Activated T-cell treated with anti-CD3 and anti-CD28 coated beads, Interleukin-2, amount 50 U/mL, for 72 hours (primary cell): ENCODE measurements around the gene DYNC1H1. TPM values are rescaled to one million over a fixed set of nuclear protein-coding genes. Genes with fewer than 3 reads are reported as not detected.
A peak's percentile ranks its signal among the peaks of the same experiment; 100 is the strongest.
"Not testable (repeated sequence)": the region's sequence is repeated elsewhere in the genome, so short reads cannot be mapped to it uniquely, and the experiment has no call there.

Source experiments
- ATAC-seq, 2 donors: fragments of 150-1000 bp; cut with Tn5 transposase; replicated peaks in 1 of 2; 2 replicates each; pipeline ENCODE4 v1.10.0; 2021; ENCODE audit warnings: moderate library complexity in 2 of 2, mild to moderate bottlenecking in 1 of 2
- DNase-seq, 2 donors: peaks; one replicate each; pipeline ENCODE4 v3.0.0; 2021 to 2022; ENCODE audit warnings: mixed read lengths in 1 of 2
- H3K27ac Mint-ChIP-seq: one replicate; pipeline ENCODE4 v1.8.0; 2022; ENCODE audit warnings: mild to moderate bottlenecking, moderate library complexity, mixed read lengths
- H3K27me3 Mint-ChIP-seq: one replicate; pipeline ENCODE4 v1.8.0; 2022; ENCODE audit warnings: low read depth, mixed read lengths
- H3K36me3 Mint-ChIP-seq, 2 donors: one replicate each; pipeline ENCODE4 v1.8.0; 2022; ENCODE audit warnings: mixed read lengths in 2 of 2, mild to moderate bottlenecking in 1 of 2; ENCODE audit not compliant: insufficient read depth in 2 of 2
- H3K4me1 Mint-ChIP-seq: one replicate; pipeline ENCODE4 v1.8.0; 2022; ENCODE audit warnings: low read depth, mixed read lengths
- H3K4me3 Mint-ChIP-seq, 2 donors: one replicate each; pipeline ENCODE4 v1.8.0; 2022; ENCODE audit warnings: mild to moderate bottlenecking in 2 of 2, mixed read lengths in 2 of 2, moderate library complexity in 2 of 2
- H3K9me3 Mint-ChIP-seq, 2 donors: one replicate each; pipeline ENCODE4 v1.8.0; 2022; ENCODE audit warnings: mixed read lengths in 2 of 2
- total RNA-seq, 2 donors: library from RNA; stranded (reverse); gene quantifications; one replicate each; pipeline ENCODE4 v1.2.3, GENCODE V29; 2022

Gene DYNC1H1
- total RNA-seq, 2 donors from 2014 or later, result 300 to 335 TPM

DNA sequence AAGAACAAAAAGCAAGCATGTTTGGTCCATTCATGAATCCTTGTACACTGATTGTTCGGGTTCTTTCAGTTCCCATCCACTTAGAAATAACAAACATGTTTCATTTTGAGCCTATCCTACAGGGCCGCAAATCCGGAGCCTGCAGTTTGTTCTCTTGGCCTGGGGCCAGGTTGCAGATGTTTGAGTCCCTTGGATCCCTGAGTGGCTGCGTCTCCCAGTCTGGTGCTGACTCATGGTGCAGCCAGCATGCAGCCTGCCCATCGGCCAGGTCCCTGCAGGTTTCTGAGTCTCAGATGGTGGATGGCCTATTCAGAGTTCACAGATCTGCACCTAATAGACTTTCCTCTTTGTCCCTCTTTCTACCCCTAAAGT, 1.9 kb upstream of the DYNC1H1 start:
- H3K27me3 Mint-ChIP-seq, result no peaks in the 10 kb centered on the region
- H3K4me3 Mint-ChIP-seq, result no peak overlapping the region
- peaks cover 1 to 2% of the 10 kb centered on the region in 2 donors for H3K36me3 Mint-ChIP-seq
- H3K4me1 Mint-ChIP-seq, result peaks cover 43% of the 10 kb centered on the region
- no peak for ATAC-seq
- no peaks in the 10 kb centered on the region for H3K9me3 Mint-ChIP-seq
- no peak overlapping the region for H3K27ac Mint-ChIP-seq
- no peak for DNase-seq

DNA sequence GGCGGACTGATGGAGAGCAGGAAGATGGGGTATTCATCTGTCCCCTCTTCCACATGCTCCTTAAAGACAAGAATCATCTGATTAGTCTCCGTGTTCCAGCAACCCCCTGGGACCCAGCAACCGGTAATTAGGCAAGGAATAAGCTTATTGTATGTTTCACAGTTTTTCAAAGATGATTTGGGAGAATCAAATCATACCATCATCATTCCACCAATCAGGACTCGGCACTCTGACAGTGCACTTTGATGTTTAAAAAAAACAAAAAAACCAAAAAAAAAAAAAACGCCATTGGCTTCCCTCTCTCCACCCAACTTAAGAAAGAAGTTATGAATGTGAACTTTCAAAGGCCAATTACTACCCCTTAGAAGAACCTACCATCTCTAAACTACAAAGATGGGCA, 1.3 kb upstream of the DYNC1H1 start:
- peaks cover 3 to 4% of the 10 kb centered on the region in 2 donors for H3K36me3 Mint-ChIP-seq
- ATAC-seq (no peak), DNase-seq (no peak)
- H3K4me1 Mint-ChIP-seq, result peaks cover 49% of the 10 kb centered on the region
- H3K27me3 Mint-ChIP-seq, result no peaks in the 10 kb centered on the region
- no peaks in the 10 kb centered on the region for H3K9me3 Mint-ChIP-seq
- H3K27ac Mint-ChIP-seq, result no peak overlapping the region
- H3K4me3 Mint-ChIP-seq, result no peak overlapping the region

DNA sequence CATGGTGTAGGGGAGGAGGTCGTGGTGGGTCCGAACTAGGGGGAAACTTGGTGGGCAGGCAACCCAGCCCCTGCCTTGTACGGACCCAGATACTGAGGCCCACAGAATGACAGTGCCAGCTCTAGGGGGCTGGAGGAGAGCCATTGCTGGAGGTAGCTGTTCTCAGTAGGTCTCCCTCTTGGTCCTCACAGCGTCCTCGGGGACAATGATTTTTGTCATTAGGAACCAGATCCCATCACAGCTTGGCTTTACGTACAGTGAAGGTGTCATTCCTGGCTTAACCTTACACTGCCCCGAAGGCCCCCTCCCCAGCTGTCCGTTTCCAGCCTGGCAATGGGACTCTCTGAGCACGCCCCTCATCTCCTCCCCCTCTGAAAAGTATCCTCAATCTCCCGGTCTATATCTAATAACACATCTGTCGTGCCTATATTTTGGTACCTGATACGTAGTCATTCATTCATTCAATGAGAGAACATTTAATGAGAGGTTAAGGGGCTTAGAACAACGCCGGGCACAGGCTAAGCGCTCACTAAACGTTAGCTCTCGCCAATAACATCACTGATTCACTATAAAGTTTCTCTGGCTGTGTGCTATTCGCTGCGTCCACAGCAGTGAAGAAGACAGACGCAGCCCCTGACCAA, 597 bp upstream of the DYNC1H1 start:
- peaks cover 56% of the 10 kb centered on the region for H3K4me1 Mint-ChIP-seq
- DNase-seq, result no peak
- H3K4me3 Mint-ChIP-seq, result peak overlapping the region; percentile 77 to 81
- peak in 1 of 2 donors; percentile 2 for ATAC-seq
- H3K27ac Mint-ChIP-seq, result no peak overlapping the region
- H3K27me3 Mint-ChIP-seq, result no peaks in the 10 kb centered on the region
- H3K9me3 Mint-ChIP-seq, result no peaks in the 10 kb centered on the region
- peaks cover 5% of the 10 kb centered on the region in 2 donors for H3K36me3 Mint-ChIP-seq

DNA sequence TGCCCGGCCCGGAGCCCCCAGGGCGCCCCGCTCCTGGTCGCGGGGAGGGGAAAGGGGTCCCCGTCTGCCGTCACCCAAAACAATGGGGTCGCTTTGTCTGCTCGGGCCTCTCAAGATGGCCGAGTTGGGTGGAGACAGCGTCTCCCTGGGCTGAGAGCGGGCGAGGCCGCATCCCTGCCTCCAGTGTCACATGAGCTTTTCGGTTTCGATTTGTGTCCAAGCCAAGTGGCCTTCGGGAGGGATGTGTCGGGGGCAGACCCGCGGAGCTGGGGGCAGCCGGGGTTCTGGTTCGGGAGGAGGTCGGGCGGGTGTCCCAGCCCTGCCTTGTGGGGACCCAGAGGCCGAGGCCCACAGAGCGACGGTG, 790 bp downstream of the DYNC1H1 start:
- Mint-ChIP-seq H3K36me3 (peaks cover 5 to 6% of the 10 kb centered on the region in 2 donors), H3K4me3 (peak overlapping the region; percentile 91 to 93), H3K27me3 (no peaks in the 10 kb centered on the region), H3K4me1 (peaks cover 66% of the 10 kb centered on the region), H3K9me3 (no peaks in the 10 kb centered on the region), H3K27ac (peak overlapping the region; percentile 96)
- DNase-seq (peak; percentile 67 to 69), ATAC-seq (peak; percentile 47 to 53)

DNA sequence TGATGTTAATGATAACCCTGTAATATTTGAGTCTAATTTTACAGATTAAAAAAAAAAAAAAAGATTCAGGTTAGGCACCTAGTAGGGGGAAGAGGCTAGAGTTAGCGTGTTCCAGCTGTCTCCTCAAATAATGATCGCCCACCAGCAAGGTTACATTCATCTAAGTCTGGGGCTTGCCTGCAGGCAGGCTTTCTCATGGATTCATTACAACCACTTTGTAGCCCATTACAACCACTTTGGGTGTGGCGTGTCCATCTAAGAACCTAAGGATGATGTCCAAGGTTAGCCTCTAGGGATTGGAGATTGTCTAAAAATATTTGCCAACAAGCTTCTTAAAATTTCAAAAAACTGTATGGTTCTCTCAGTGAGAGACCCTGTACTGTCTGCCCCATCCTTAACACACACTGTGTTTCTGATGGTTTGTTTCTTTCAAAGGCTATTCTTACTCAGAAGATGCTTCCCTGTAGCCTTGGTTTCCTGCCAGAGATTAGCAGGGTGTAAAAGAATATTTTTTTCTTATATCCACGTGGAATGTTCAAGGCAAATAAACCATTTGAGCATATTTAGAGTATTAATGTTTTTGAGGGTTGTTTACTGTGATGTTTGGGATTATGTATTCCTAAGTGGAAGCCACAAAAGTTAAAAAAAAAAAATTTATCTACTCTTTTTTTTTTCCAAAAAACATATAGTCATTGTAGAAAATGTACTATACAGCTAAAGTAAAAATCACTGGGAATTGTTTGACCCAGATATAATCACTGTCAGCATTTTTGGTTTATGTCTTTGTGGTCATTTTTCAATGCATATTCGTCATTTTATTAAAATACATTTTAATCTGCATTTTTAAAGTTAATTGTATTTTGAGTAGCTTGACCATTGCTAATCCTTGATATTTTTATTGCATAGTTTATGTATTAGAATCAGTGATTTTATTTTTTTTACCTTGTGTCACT, 1.7 kb downstream of the DYNC1H1 start:
- Mint-ChIP-seq H3K27me3 (no peaks in the 10 kb centered on the region), H3K27ac (peak overlapping the region; percentile 96), H3K9me3 (no peaks in the 10 kb centered on the region), H3K4me3 (peak overlapping the region; percentile 91 to 93), H3K36me3 (peaks cover 5 to 8% of the 10 kb centered on the region in 2 donors), H3K4me1 (peaks cover 65% of the 10 kb centered on the region)
- ATAC-seq, result no peak
- no peak for DNase-seq

DNA sequence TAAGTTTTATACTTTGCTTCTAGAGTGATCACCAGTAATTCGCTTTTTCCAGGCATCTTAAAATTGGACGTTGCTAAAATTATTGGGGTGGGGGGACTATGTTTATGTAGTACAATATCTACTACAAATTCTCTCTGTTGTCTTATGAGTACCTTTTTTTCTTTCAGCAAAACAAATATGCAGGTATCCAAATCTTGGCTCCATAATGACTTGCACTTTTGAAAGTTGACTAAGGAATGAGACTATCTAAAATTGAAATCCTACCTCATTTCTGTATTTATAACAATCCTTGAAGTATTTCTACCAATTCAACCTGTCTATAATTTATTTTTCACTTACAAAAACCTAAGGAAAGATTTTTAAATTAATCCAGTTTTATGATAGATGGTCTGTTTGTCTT, 2.4 kb downstream of the DYNC1H1 start:
- no peaks in the 10 kb centered on the region for H3K27me3 Mint-ChIP-seq
- no peak for ATAC-seq
- no peaks in the 10 kb centered on the region for H3K9me3 Mint-ChIP-seq
- H3K4me3 Mint-ChIP-seq, result peak overlapping the region; percentile 87 to 91
- H3K4me1 Mint-ChIP-seq, result peaks cover 60% of the 10 kb centered on the region
- peak overlapping the region; percentile 84 for H3K27ac Mint-ChIP-seq
- H3K36me3 Mint-ChIP-seq, result peaks cover 5 to 8% of the 10 kb centered on the region in 2 donors
- DNase-seq, result no peak

DNA sequence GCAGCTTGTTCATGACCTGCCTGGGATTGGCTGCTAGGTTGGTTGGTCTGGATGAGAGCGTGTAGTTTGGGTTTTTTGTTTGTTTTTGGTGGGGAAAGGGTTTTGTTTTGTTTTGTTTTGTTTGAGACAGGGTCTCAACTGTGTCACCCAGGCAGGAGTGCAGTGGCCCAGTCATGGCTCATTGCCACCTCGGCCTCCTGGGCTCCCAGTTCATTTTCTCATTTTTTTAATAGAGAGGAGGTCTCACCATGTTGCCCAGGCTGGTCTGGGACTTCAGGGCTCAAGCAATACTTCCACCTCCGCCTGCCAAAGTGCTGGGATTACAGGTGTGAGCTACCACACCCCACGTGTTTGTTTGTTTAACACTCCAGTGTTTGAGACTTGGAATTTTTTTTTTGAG, 3.8 kb downstream of the DYNC1H1 start:
- peaks cover 5 to 8% of the 10 kb centered on the region in 2 donors for H3K36me3 Mint-ChIP-seq
- ATAC-seq (no peak), DNase-seq (no peak)
- peak overlapping the region in 1 of 2 donors; percentile 2 for H3K4me3 Mint-ChIP-seq
- H3K27ac Mint-ChIP-seq, result peak overlapping the region; percentile 44
- peaks cover 72% of the 10 kb centered on the region for H3K4me1 Mint-ChIP-seq
- no peaks in the 10 kb centered on the region for H3K27me3 Mint-ChIP-seq
- no peaks in the 10 kb centered on the region for H3K9me3 Mint-ChIP-seq

DNA sequence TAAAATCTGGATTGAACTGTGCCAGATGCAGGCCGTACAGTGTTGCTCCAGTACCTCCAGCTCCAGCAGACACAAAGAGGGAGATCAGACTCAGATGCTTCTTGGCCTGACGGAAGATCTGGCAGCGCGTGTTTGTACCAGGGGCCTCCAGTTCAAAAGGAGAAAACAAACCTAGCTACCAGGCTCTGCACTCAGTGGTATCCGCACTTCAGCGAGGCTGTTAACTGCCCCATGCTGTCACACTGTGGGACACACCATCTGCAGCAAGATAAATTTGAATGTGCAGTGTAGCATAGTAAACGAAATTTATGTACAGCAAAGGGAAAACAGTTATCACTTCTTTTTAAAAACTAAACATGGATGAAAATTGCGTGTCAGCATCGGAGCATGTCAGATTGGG, 5.1 kb downstream of the DYNC1H1 start:
- Mint-ChIP-seq H3K4me1 (peaks cover 68% of the 10 kb centered on the region), H3K27ac (peak overlapping the region; percentile 65), H3K9me3 (no peaks in the 10 kb centered on the region), H3K36me3 (peaks cover 4 to 7% of the 10 kb centered on the region in 2 donors), H3K27me3 (no peaks in the 10 kb centered on the region), H3K4me3 (no peak overlapping the region)
- ATAC-seq (no peak), DNase-seq (no peak)

DNA sequence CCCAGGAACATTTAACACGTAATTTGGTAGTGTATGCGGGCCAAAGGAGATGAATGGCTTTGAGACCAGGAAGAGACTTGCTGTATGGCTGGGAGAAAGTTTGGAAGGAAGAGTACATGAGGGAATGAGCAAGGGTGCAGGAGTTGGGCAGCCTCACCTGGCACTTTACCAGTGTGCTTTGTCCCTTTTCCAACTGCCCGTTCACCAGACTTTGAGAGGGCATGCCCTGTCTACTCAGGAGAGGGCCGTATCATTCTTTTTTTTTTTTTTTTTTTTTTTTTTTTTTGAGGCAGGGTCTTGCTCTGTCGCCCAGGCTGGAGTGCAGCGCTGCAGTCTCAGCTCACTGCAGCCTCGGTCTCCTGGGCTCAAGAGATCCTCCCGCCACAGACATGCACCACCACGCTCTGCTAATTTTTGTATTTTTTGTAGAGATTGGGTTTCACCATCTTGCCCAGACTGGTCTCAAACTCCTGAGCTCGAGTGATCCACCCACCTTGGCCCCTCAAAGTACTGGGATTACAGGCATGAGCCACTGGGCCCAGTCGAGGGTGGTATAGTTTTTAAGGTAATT, 6.5 kb downstream of the DYNC1H1 start:
- H3K4me3 Mint-ChIP-seq, result no peak overlapping the region
- H3K9me3 Mint-ChIP-seq, result no peaks in the 10 kb centered on the region
- H3K4me1 Mint-ChIP-seq, result peaks cover 64% of the 10 kb centered on the region
- no peaks in the 10 kb centered on the region for H3K27me3 Mint-ChIP-seq
- H3K27ac Mint-ChIP-seq, result no peak overlapping the region
- peaks cover 4 to 10% of the 10 kb centered on the region in 2 donors for H3K36me3 Mint-ChIP-seq
- DNase-seq (no peak), ATAC-seq (no peak)

DNA sequence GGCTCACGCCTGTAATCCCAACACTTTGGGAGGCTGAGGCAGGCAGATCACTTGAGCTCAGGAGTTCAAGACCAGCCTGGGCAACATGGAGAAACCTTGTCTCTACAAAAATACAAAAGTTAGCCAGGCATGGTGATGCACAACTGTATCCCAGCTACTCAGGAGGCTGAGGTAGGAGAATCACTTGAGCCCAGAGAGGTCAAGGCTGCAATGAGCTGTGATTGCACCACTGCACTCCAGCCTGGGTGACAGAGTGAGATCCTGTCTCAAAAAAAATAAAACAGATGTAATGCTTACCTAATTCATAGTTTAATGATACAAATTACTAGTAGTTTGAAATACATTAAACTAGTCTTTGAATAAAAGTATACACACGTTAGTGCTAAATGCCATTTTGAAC, 7.1 kb downstream of the DYNC1H1 start:
- not testable (repeated sequence) for H3K27ac Mint-ChIP-seq, H3K4me3 Mint-ChIP-seq
- H3K4me1 Mint-ChIP-seq, result peaks cover 58% of the 10 kb centered on the region

DNA sequence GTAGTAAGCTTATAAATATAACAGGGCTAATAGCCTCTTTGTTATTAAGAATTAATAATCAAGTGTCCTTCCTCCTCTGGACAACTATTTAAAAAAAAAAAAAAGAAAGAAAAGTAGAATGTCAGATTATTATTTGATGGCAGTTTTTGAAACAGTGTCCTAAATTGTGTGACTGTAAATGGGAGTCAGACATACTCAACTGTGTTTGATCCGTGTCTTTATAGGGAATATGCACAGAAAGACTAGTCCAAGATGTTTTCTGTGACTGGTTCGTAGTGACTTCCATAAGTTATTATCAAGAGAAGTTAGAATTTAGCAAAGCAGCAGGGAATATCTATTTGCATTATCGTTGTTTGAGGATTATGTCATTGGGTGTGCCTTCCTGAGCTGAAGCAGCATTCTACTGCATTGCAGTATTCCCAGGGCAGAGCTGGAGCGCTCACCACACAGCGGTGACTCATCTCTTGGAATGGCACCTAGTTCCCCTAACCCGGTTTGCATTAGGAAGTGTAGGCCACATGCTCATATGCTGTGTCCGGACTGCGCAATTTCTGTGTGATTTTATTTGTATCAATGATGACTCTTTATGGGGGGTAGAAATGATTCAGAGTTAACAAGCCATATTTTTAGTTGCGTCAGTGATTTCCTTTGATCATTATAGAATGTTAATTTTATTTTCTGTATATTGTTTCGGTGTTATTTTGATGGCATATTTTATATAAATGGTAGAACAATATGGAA, 7.9 kb downstream of the DYNC1H1 start:
- peaks cover 4 to 12% of the 10 kb centered on the region in 2 donors for H3K36me3 Mint-ChIP-seq
- no peaks in the 10 kb centered on the region for H3K27me3 Mint-ChIP-seq
- H3K4me1 Mint-ChIP-seq, result peaks cover 50% of the 10 kb centered on the region
- no peaks in the 10 kb centered on the region for H3K9me3 Mint-ChIP-seq
- no peak for DNase-seq
- no peak overlapping the region for H3K4me3 Mint-ChIP-seq
- ATAC-seq, result no peak
- peak overlapping the region; percentile 57 for H3K27ac Mint-ChIP-seq

More for the DNA sequence above, 7.1 kb downstream of the DYNC1H1 start:
- not testable (repeated sequence) for H3K27me3 Mint-ChIP-seq, DNase-seq, H3K9me3 Mint-ChIP-seq, ATAC-seq
- H3K36me3 Mint-ChIP-seq, result peaks cover 4 to 10% of the 10 kb centered on the region in 2 donors

DNA sequence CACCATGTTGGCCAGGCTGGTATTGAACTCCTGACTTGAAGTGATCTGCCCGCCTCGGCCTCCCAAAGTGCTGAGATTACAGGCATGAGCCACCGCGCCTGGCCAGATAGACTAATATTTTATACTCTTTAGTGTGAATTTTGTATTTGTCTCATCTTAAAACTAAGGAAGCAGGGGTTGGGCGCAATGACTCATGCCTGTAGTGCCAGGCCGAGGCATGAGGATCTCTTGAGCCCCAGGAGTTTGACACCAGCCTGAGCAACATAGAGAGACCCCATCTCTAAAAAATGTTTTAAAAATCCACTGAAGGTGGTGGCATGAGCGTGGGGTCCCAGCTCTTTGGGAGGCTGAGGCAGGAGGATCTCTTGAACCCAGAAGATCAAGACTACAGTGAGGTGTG, 9.0 kb downstream of the DYNC1H1 start:
- Mint-ChIP-seq H3K27me3 (no peaks in the 10 kb centered on the region), H3K4me3 (no peak overlapping the region), H3K27ac (no peak overlapping the region), H3K36me3 (peaks cover 2 to 8% of the 10 kb centered on the region in 2 donors), H3K4me1 (peaks cover 39% of the 10 kb centered on the region), H3K9me3 (no peaks in the 10 kb centered on the region)
- ATAC-seq (no peak), DNase-seq (no peak)
